ENCODE measurements around the gene B2M. TPM values are rescaled to one million over a fixed set of nuclear protein-coding genes. Genes with fewer than 3 reads are reported as not detected.

B2M gene
- total and polyA plus RNA-seq, 2 of the 8 experiments (the other 6 are each of a cell fraction or from before 2014, with no cell fraction given) = 78.9 to 907 TPM

DNA sequence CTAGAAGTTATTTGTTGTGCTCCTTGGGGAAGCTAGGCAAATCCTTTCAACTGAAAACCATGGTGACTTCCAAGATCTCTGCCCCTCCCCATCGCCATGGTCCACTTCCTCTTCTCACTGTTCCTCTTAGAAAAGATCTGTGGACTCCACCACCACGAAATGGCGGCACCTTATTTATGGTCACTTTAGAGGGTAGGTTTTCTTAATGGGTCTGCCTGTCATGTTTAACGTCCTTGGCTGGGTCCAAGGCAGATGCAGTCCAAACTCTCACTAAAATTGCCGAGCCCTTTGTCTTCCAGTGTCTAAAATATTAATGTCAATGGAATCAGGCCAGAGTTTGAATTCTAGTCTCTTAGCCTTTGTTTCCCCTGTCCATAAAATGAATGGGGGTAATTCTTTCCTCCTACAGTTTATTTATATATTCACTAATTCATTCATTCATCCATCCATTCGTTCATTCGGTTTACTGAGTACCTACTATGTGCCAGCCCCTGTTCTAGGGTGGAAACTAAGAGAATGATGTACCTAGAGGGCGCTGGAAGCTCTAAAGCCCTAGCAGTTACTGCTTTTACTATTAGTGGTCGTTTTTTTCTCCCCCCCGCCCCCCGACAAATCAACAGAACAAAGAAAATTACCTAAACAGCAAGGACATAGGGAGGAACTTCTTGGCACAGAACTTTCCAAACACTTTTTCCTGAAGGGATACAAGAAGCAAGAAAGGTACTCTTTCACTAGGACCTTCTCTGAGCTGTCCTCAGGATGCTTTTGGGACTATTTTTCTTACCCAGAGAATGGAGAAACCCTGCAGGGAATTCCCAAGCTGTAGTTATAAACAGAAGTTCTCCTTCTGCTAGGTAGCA lies 851 bp upstream of the B2M start (continued):
- no peak for TF ChIP-seq E2F6 (IDR thresholded peaks at IDR 0.05)
- TF ChIP-seq TEAD4 (IDR thresholded peaks at IDR 0.05; ENCODE audit: low read depth, low read length) = no peak
- no peak for TF ChIP-seq BACH1 (IDR thresholded peaks at IDR 0.05; ENCODE audit: low read length)
- no peak for TF ChIP-seq POU5F1 (IDR thresholded peaks at IDR 0.05; ENCODE audit: low read depth, low read length)
- TF ChIP-seq YY1 (IDR thresholded peaks at IDR 0.05; ENCODE audit: low read depth, low read length) = no peak
- no peak for TF ChIP-seq RNF2 (IDR thresholded peaks at IDR 0.05; ENCODE audit: borderline replicate concordance, low read depth, low read length, missing control alignments, poor library complexity, severe bottlenecking)
- no peak for TF ChIP-seq GTF2F1 (IDR thresholded peaks at IDR 0.05; ENCODE audit: borderline replicate concordance, low read depth, low read length)

All from H1 (cell line).